Islet precursor cell (in vitro differentiated cells): ENCODE results near the gene LINC01488.

Source experiments
- DNase-seq: peaks from one replicate; pipeline ENCODE4 v3.0.0-alpha.2; 2018

The LINC01488 gene

GRCh38 chr11:69535908-69536307, 54.4 kb downstream of the LINC01488 start:
- peak; percentile 47 for DNase-seq

- no peak for DNase-seq
Measured at GRCh38 chr11:69536406-69536805, 54.9 kb downstream of the LINC01488 start.

- peak; percentile 43 for DNase-seq
Measured at GRCh38 chr11:69537126-69537525, 55.7 kb downstream of the LINC01488 start.

- peak; percentile 31 for DNase-seq
Measured at GRCh38 chr11:69537855-69538640, 56.6 kb downstream of the LINC01488 start.

DNA sequence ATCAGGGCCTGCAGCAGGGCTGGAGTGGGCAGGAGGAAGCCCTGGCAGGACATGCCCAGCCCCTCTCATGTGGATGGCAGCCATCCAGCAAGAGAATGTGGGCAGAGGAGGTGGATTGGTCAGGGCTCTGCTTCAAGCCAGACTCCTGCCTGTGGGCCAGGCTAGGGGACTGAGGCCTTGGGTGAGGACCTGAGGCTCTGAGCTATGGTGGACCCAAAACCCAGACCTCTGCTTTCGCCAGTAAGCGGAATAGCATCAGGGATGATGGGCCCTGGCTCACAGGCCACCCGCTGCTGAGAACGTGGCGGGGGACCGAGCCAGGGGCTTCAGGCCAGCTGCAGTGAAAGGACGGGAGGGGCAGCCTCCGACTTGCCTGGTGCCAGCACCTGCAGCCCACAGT, 57.4 kb downstream of the LINC01488 start:
- peak; percentile 46 for DNase-seq

DNA sequence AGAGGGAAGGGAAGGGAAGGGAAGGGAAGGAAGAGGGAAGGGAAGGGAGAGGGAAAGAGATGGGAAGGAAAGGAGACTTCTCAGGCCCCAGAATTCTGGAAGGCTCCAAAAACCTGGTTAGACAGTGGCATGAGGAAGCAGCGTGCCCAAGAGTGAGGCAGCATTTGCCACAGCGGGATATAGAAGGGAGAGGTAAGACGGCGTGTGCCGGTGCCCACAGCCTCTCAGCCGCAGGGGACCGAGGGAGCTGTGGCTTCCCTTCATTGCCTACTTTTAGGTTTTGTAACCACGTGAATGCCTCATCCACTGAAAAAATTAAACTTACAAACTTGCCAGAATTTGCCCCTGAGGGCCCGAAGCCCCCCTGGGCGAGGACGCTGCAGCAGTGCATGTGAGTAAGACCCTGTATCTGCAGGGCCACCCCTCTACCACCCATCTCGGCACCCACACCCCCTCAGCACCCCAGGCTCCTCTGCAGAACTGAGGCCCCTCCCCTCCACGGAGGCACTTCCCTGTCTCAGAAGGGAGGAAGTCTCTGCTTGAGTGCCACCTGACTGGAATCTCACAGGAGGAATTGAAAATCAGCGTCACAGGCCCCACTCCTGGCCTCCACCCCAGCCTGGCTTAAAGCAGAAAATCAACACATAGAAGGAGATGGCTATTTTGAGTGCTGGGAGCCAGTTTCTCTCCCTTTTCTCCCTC, 58.1 kb downstream of the LINC01488 start:
- peak; percentile 45 for DNase-seq

DNA sequence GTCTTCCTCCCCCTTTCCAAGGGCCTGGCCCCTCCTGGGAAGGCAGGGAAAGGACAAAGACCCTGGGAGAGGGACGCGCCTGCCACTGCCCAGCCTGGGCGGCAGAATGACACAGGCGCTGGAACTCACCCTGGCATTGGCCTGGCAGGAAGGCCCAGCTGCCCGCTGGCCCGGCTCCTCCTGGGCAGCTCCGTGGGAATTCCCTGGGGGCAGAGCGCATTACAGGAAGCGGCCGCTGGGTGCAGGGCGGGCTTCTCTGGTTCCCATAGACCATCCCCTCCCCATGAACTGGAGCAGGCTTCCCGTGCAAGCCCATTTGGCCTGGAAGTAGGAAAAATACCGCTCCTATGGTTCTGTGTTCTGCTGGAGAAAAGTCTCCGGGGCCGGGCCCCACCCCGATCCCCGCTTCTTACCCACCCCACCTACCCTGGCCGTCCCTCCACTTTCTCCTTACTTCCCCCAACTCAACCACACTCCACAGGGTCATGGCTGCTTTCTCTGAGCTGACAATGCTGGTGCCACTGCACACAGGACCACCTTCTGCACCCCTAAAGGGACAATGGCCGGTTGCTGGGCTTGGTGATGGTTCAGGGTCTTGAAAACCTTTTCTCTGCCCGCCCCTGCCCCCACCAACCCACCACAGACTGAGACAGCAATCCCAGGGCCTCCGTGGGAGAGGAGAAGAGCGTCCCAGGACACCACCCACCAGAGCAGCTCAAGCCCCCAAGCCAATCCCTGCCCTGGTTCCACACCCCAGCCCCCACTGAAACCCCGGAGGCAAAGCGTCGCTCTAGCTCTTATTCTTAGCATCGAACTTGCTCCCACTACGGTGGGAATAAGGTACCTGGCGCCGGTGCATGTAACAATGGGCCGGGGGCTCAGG, 58.9 kb downstream of the LINC01488 start:
- peak; percentile 73 for DNase-seq

GRCh38 chr11:69541001-69541285, 59.5 kb downstream of the LINC01488 start:
- no peak for DNase-seq

GRCh38 chr11:69541501-69542313, 60.2 kb downstream of the LINC01488 start:
- no peak for DNase-seq

DNA sequence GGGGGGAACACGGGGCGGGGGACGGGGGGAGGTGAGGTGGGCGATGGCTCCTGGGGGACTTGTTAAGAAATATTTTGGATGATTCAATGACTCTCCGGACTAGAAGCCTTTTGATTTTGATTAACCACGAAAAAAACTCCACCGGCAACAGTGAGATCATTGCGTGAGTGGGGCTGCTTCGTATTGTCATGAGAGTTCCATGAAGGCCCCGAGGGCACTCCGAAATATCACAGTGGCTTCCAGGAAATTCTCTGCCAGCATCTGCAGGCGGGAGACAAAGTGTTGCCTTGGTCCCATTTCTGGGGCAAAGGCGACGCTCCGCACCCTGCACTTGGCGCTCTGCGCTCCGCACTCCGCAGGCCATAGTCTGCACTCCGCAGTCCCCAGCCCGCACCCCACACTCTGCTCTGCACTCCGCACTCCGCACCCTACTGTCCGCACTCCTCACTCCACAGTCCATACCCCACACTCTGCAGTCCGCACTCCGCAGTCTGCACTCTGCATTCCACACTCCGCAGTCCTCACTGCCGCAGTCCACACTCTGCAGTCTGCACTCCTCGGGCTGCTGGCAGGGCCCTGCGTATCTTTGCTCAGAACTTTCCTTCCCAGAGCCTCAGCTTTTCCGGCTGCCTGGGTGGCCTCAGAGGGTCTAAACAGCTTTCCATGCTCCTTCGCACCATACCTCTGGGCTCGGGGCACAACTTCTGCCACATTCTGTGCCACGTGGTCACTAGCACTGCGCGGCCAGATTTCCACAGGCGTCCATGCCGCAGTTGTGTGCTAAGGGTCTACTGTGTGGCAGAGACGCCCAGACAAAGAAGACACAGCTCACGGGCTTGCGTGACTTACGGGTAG, 61.1 kb downstream of the LINC01488 start:
- DNase-seq = no peak
